ENCODE measurements around the gene CCDC32.

Gene CCDC32

DNA sequence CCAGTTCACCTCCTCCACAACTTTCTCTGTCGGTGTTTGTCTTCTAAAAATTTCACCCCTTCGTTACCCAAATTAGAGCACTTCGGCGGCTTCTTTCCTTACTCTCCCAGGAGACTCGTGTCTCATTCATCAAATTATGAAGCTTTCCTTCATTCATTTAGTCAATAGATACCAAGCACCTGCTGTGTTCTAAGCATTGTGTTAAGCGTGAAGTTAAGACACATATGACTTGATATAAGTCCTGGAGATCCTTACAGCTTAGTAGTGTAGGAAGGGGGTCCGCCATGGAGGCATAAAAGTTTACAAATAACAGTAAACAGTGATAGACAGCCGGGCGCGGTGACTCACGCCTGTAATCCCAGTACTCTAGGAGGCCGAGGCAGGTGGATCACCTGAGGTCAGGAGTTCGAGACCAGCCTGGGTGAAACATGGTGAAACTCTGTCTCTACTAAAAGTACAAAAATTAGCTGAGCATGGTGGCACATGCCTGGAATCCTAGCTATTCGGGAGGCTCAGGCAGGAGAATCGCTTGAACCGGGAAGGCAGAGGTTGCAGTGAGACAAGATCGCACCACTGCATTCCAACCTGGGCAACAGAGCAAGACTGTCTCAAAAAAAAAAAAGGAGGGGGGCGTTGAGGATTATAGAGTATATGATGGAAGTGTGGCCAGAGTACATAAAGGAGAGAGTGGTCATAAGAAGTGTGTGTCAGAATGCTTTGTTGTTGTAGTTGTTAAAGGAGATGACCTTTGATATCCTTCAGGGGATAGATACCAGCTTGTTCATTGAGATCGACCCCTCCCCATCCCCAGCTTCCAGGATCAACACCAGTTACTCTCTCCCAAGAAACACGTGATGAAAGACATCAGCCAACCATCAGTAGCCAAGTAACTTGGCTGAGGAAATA lies 744 bp upstream of the CCDC32 start:
- no peak for DNase-seq

DNA sequence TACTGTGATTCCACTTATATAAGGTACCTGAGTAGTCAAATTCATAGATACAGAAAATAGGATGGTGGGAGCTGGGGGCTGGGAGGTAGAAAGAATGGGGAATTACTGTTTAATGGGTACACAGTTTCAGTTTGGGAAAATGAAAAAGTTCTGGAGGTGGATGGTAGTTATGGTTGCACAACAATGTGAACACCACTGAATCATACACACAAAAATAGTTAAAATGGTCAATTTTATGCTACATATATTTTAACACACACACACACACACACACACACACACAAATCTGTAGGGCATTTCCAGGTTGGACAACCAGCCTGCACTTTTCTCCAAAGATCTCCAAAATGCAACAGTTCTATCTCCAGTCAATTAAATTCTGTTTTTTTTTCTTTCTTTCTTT lies 1.4 kb downstream of the CCDC32 start:
- DNase-seq = no peak

DNA sequence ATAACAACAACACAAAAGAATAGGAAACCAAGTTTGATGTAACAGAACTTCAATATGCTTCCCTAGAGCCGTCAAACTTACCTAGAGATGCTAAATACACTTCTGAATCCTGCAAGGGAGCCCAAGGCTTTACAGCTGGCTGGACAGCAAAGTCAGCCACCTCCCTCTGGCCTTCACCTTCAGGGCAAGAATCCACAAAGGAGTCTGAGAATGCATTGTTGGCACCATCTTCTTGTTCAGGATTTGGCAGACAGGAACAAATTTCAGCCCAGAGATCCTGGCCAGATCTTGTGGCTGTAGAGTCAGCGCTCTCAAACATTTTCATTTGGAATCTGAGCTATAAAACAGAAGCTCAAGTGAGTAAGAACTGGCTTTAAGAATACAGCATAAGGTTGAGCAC lies 2.2 kb downstream of the CCDC32 start:
- no peak for DNase-seq

DNA sequence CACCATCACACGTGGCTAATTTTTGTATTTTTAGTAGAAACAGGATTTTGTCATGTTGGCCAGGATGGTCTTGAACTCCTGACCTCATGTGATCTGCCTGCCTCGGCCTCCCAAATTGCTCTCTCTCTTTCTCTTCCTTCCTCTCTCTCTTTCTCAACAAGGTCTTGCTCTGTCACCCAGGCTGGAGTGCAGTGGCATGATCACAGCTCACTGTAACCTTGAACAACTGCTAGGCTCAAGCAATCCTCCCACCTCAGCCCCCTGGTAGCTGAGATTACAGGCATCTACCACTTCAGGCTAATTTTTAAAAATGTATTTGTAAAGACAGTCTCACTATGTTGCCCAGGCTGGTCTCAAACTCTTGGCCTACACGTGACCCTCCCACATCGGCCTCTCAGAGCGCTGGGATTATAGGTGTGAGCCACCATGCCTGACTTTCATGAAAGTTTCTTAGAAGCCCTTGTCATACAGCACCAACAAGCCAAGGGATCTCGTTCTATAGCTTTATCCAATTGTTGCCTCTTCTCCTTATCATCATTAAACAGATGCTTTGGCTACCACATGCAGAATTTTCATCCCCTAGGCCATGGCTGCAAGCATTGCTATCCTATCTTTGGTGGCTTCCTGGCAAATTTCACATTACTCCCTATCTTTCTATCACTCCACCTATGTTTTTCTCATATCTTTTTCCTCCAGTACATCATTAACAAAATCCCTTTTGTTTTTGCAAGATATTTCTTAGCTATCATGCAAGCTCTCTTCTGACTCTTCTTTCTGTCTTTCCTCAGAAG lies 5.7 kb downstream of the CCDC32 start:
- DNase-seq = no peak

DNA sequence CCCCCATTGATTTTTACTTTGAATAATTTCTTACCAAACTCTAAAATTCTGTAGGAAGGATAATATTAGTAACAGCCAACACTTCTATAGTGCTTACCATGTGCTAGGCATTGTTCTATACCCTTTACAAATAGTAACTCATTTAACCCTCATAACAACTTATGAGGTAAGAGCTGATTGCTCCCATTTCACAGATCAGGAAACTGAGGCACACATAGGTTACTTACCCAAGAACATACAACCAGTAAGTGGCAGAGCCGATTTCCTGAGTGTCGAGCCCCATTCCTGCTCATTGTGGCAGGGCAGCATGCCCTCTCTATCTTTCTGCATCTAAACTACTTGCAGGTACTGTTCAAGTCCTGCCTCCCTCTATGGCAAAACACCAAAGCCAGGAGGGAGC lies 9.0 kb downstream of the CCDC32 start:
- no peak for DNase-seq

DNA sequence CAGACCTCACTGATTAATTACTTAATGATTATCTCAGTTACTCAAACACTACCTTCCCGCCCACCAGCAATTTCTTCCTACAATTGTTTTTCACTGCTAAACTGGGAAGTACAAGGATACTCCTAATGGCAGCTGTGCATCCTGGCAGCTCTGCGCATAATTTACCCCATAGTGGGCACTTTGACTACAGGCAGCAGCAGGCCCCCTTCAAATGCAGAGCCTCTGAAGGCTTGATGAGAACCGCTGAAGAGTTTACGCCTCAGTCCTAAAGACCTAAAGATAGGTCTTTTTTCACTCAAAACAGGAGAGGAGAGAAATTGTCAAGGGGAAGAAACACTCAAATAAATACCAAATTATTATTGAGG lies 10.7 kb downstream of the CCDC32 start:
- DNase-seq = no peak

DNA sequence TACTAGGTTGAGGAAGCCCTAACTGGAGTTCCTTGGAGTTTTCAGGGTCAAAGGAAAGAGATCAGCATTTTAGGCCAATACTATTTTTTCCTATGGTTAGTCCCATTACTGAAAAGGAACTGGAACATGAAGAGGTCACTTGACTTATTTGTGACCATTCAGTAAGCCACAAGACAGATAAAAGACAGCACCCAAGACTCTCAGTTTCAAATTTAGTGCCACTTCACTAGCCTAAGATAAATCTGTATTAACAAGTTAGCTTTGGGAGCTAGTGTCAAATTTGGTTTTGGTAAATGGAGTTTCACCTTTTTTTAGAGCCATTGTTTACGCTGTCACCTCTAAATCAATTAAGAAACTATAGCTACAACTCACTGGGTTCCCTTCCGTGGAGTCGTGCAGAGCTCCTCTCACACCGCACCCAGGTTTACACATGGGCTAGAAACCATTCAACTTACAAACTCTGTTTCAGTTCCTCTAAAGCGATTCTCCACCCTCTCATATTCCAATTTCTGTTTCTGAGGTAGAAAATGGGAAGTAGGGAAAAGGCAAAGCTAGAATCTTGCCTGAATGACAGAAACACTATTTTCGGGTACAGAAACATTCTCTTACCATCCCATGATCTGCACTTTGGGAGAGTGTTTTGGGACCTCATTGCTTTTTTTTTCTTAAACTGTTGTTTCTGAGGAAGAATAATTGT lies 14.4 kb downstream of the CCDC32 start:
- no peak for DNase-seq

DNA sequence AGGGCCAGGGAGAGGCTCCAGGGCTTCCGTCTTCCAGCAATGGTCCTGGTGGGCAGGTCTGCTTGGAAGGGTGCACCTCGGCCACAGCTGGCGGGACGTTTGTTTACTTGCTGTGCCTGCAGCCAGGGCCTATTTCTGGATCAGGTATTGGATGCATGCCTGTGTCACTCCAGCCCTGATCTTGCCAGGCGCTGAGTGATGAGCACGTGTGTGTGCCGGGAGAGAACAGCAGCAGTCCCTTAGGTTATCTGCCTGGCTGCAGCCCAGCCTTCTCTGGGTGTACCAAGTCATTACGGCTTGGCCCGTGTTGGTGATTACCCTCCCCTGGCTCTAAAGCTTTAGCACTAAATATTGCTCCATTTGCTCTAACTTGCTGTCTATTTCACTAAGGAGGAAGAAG lies 14.9 kb downstream of the CCDC32 start:
- no peak for DNase-seq

DNA sequence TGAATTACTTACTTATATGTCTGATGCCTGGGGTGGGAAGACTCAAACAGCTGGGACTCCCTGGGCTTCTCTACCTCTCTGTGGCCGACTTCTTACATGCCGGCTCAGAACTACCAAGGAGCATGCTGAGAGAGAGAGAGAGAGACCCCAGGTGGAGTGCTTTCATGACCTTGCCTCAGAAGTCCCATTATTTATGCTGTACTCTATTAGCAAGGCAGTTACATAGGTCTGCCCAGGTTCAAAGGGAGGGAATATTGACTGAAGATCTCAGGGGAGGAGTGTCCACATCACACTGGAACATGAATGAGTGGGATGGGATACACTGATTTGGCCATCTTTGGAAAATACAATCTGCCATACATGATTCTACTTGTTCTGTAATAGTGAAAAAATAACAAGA lies 16.2 kb downstream of the CCDC32 start:
- no peak for DNase-seq

DNA sequence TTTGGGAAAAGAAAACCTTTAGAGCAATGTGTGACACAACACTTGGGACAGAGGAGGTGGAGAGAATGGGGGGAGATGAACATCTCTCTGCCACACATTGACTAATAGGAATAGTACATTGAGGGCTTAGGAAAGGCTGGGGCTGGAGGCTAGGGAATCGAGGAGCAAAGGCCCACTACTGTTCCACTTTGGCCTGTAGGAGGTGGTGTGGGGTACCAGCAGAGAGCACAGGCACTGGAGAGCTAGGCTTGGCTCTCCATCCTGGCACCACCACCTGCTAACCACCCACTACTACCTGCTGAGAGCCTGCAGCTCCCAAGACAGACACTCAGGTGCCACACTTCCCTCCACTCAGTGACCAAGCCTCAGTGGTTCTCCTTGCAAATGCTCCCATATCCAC lies 19.4 kb downstream of the CCDC32 start:
- no peak for DNase-seq

DNA sequence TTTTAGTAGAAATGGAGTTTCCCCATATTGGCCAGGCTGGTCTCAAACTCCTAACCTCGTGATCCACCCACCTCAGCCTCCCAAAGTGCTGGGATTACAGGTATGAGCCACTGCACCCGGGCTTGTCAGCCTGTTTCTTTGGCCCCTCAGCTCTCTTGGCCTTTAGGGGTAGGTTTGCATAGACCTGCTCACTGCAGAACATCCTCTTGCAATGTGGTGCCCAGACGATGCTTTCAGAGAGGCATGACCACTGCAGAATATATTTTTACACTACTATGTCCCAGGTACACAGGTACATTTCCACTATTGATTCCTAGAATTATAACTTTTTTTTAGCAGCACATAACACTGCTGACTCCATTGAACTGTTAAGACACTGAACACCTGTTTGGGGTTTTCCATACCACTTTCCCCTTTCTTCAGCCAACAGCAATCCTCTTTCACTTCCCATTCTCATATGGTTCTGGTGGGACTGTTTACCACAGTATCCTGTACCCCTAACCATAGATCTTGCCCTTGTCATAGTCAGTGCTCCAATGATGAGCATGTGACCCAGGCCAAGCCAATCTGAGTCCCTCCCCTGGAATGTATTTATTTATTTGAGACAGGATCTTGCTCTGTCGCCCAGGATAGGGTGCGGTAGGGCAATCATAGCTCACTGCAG lies 21.1 kb downstream of the CCDC32 start:
- no peak for DNase-seq

DNA sequence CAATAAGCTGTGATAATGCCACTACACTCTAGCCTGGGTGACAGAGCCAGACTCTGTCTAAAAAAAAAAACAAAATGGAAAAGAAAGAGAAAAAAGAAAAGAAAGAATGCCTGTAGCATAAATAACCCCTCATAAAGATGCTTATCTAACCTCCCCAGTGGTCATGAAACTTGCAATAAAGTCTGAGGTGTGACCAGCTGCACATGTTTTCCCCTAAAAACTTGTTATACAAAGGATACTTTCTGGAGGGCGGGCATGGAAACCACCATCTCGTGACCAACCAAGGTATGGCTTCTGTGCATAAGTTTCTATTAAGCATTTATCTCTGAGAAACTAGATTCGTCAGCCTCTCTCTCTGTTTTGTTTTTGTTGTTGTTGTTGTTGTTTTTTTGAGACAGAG lies 21.8 kb downstream of the CCDC32 start:
- DNase-seq = no peak

DNA sequence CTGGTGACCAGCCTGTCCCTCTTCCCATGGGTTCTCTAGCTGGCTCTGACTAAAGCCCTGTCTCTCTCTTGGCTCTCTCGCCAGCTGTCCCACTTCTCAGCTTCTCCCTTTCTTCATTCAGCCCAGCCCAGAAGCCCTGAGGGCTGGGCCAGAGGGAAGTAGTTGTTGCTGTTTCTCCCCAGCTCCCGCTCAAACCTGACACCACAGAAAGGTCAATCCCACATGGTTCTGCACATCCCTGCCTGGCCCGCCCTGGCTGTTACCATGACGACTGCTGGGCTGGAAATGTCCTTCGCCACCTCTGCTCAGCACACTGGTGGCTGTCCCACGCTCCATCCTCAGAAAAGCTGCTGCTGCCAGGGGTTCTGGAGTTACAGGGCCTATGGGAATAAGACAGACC lies 25.9 kb downstream of the CCDC32 start:
- DNase-seq = no peak

DNA sequence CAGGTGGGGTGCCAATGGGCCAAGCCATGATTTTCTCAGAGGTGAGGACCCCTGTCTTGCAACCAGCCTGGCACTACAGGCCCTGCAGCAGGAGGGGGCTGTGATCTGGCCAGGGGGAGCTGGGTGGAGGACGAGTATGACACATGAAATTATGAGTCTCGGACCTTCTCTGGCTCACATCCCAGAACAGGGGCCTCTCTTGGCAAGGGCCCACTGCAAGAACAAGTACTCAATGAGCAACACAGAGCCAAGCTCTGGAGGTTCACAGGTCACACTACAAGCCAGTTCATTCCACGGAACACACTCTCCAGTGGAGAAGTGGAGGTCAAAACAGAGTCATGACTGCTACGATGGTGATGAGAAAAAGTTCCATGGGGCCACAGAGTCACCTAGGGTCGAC lies 28.3 kb downstream of the CCDC32 start:
- DNase-seq = no peak

DNA sequence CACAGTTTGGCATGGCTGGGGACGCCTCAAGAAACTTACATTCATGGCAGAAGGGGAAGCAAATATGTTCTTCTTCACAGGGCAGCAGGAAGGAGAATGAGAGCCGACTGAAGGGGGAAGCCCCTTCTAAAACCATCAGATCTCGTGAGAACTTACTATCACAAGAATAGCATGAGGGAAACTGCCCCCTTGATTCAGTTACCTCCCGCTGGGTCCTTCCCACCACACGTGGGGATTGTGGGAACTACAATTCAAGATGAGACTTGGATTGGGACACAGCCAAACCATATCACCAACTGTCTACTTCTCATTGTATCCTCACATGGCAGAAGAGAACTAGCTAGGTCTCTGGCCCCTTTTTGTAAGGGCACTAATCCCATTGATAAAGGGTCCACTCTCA lies 30.5 kb downstream of the CCDC32 start:
- no peak for DNase-seq

DNA sequence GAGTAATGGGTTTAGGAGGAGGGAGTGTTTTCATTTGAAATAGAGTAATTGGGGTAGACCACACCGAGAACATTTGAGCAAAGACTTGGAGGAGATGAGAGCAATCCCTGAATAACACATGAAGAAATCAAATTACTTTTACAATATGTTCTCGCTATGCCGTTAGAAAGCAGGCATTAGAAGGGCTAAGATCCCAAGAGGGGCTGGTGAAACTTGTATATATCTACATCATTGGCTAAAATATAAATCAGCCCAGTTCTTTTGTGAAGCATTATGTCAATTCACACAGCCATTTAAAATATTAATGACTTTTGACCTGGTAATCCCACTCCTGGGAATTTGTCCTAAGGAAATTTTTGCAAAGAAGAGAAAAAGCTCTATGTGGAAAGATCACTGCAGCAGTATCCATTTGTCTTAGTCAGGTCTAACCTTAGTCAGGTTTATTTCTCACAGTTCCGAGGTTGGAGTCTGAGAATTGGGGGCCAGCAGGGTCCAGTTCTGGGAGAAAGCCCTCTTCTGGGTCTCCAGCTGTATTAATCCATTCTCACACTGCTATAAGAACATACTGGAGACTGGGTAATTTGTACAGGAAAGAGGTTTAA lies 31.0 kb downstream of the CCDC32 start:
- no peak for DNase-seq

DNA sequence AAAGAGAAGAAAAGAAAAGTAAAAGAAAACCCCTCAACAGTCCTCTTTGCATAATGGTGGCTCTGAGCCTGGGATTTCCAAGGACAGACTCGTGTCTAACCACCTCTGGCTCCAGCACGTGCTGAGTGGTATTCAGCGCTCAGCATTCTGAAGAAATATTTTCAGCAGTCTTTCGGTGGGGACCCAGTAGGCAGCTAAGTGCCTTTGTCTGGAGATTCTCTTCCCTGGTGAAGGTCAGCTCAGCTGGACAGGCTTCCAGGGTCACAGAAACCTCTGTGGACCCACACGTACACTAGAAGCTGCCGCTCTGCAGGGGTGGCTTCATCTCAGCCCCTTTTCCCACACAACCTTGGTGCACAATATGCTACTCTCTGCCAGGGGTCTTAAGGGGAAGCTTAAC lies 36.0 kb downstream of the CCDC32 start:
- no peak for DNase-seq

DNA sequence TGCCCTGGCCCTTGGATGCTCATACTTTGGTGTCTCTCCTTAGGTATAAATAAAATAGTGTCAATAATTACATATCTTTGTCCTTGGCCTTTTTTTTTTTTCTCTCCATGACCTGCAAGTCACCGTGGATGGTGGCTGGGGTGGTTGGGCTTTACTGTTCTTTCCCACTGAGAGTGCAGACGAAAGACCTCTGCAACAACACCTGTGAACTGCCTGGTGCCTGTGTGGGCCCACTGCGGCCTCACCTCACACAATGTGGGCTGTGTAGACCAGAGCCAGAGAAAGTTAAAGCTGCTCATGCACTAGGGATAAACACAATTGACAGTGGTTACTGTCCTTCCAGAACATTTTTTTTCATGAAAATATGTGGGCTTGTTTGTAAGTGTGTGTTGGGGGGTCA lies 39.0 kb downstream of the CCDC32 start:
- DNase-seq = no peak

DNA sequence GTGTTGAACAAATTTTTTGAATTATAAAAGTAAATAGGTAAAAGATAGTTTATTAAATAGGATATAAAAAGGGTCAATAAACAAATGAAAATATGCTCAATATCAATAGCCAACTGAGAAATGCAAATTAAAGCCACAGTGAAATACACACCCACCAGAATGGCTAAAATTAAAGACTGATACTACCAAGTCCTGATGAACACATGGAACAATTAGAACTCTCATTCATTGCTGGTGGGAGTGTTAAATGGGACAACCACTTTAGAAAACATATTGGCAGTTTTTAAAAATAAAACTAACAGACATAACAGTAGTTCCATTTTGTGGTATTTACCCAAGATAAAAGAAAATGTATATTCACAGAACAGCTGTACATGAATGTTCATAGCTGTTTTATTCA lies 41.2 kb downstream of the CCDC32 start:
- no peak for DNase-seq

DNA sequence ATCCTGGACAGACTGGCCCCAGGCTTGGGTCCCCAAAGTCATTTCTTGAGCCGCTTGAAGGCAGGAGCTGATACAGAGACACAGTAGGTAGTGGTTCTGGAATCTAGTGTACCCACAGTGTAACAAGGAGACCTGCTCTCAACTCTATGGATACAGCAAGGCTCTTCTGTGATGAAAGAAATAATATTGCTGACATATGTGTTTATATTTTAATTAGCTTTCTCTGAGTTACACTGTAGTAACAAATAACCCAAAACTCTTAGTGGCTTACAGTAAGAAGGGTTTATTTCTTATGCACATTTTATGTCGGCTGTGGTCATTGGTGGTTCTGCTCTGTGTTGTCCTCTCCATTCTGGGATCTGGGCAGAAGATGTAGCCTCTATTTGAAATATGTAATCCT lies 48.5 kb downstream of the CCDC32 start:
- DNase-seq = no peak

DNA sequence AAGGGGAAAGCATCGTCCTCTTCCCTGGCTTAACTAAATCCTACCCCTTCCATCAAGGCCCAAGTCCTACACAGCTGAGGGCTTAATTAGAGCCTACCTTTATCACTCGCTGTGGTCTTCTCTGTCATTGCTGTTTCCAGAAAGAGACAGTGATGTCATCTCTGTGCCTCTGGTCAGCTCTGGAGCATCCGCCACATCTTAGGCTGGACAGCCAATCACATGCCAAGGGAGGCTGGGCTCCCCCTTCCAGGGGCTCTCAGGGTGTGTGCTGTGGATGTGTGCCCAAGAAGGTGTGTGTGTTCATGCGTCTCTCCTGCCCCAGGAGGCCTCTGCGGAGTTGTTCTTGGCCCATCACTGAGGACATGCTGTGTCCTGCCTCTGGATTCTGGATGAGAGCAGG lies 51.2 kb downstream of the CCDC32 start:
- no peak for DNase-seq

DNA sequence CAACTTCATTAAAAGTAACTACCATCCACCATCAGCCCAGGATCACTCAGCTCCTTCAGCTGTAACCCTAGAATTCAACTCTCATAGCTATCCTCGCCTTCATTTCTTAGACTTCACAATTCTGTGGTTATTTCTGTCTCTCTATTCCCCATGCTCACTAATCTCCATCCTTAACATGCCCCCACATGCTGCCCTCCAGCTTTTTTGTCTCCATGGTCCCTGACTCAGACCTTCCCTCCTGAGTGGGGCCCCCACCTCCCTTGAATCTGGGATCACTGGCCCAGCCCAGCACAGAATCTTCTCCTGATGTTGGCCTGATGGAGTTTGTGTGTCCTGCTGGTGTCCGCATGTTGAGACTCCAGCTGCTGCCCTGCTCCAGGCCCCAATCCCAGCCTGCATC lies 52.4 kb downstream of the CCDC32 start:
- no peak for DNase-seq
